HCT116 (cell line): ENCODE data around the gene IARS1. TPM values are rescaled to one million over a fixed set of nuclear protein-coding genes. Genes with fewer than 3 reads are reported as not detected.

Source experiments
- ATAC-seq: fragments of 200-7000 bp; cut with Tn5 transposase; 2 replicates; pipeline ENCODE4 v1.9.1; 2020; ENCODE audit warnings: mild to moderate bottlenecking, moderate library complexity
- BruUV-seq: library from RNA; stranded (reverse); fragments of 400-500 nt; replicated peaks from 2 replicates; lab custom pipeline; 2021; lab: Mats Ljungman, UMichigan
- CTCF ChIA-PET: fragments of 300-600 bp; sonication (Branson Sonifier 250); formaldehyde crosslinking; loops from one replicate; lab custom pipeline; 2021; ENCODE audit warnings: antibody characterized with exemption; lab: Charles Lee
- POLR2A ChIA-PET: fragments of 300-600, 350-600 bp; sonication (Branson Sonifier 250); formaldehyde crosslinking; loops from one replicate; lab custom pipeline; 2021; ENCODE audit warnings: antibody characterized with exemption; lab: Charles Lee
- RAD21 ChIA-PET, 2 experiments: fragments of 300-600 bp; sonication (Branson Sonifier 250); formaldehyde crosslinking; loops; one replicate each; lab custom pipeline; 2023; ENCODE audit warnings: low total read pairs in 2 of 2; ENCODE audit not compliant: uncharacterized antibody in 2 of 2, unreplicated experiment in 2 of 2, low non-redundant PET in 1 of 2; lab: Charles Lee
- DNase-seq: peaks from one replicate; pipeline ENCODE4 v3.0.0-alpha.2; 2010; ENCODE audit warnings: low read depth, low spot score
- H2AFZ ChIP-seq: fragments of 200-600 bp; shearing (Covaris generic), sonication (generic); 2 replicates; pipeline ENCODE4 v1.6.1; 2017; ENCODE audit warnings: low read depth, mixed run types, mixed read lengths, antibody characterized with exemption, low read length; ENCODE audit not compliant: poor library complexity, severe bottlenecking
- H3K27ac ChIP-seq: 2 replicates; pipeline ENCODE4 v1.5.1; 2012; ENCODE audit warnings: low read depth, low read length
- H3K27me3 ChIP-seq: fragments of 200-600 bp; sonication (generic); 2 replicates; pipeline ENCODE4 v1.6.1; 2016; ENCODE audit warnings: mixed run types, low read length, mixed read lengths; ENCODE audit not compliant: insufficient read depth
- H3K36me3 ChIP-seq, 2 experiments: fragments of 200-500 bp in 1 of 2; fragments of 200-600 bp in 1 of 2; sonication (Bioruptor generic) in 1 of 2; sonication (generic) in 1 of 2; 2 replicates each; pipeline versions ENCODE4 v1.5.1 to v1.6.1; 2014 to 2016; ENCODE audit warnings: low read length in 2 of 2, inconsistent platforms in 1 of 2, mixed read lengths in 1 of 2, mixed run types in 1 of 2; ENCODE audit not compliant: insufficient read depth in 2 of 2, control insufficient read depth in 1 of 2
- H3K4me1 ChIP-seq, 2 experiments: fragments of 200-600 bp in 1 of 2; sonication (generic) in 1 of 2; 2 replicates each; pipeline versions ENCODE4 v1.5.1 to v1.6.1; 2012 to 2017; ENCODE audit warnings: low read length in 2 of 2, inconsistent platforms in 1 of 2, mild to moderate bottlenecking in 1 of 2, mixed read lengths in 1 of 2, mixed run types in 1 of 2, moderate library complexity in 1 of 2; ENCODE audit not compliant: insufficient read depth in 2 of 2, control insufficient read depth in 1 of 2
- H3K4me2 ChIP-seq: fragments of 200-600 bp; sonication (generic); 2 replicates; pipeline ENCODE4 v1.6.1; 2017; ENCODE audit warnings: mixed run types, low read length, mixed read lengths
- H3K4me3 ChIP-seq, 2 experiments: fragments of 200-600 bp in 1 of 2; sonication (generic) in 1 of 2; replicated peaks in 1 of 2; 2 replicates each; pipeline ENCODE4 v1.5.1; 2011 to 2016; ENCODE audit warnings: low read length in 2 of 2, control low read depth in 1 of 2, low read depth in 1 of 2, mild to moderate bottlenecking in 1 of 2, mixed read lengths in 1 of 2, mixed run types in 1 of 2
- H3K79me2 ChIP-seq: fragments of 200-600 bp; sonication (generic); 2 replicates; pipeline ENCODE4 v1.6.1; 2017; ENCODE audit warnings: mild to moderate bottlenecking, mixed run types, low read length, moderate library complexity, mixed read lengths; ENCODE audit not compliant: insufficient read depth
- H3K9ac ChIP-seq: fragments of 200-600 bp; sonication (generic); 2 replicates; pipeline ENCODE4 v1.6.1; 2016; ENCODE audit warnings: low read length, mixed read lengths
- H3K9me2 ChIP-seq: fragments of 200-600 bp; sonication (generic), shearing (Covaris generic); 2 replicates; pipeline ENCODE4 v1.6.1; 2017; ENCODE audit warnings: mixed run types, mild to moderate bottlenecking, moderate library complexity; ENCODE audit not compliant: insufficient read depth
- H3K9me3 ChIP-seq, 2 experiments: fragments of 200-500 bp in 1 of 2; fragments of 200-600 bp in 1 of 2; sonication (Bioruptor generic) in 1 of 2; sonication (generic) in 1 of 2; 2 replicates each; pipeline ENCODE4 v1.6.1; 2014 to 2017; ENCODE audit warnings: low read length in 2 of 2, mixed read lengths in 2 of 2, inconsistent platforms in 1 of 2, low read depth in 1 of 2, mild to moderate bottlenecking in 1 of 2, mixed run types in 1 of 2, moderate library complexity in 1 of 2; ENCODE audit not compliant: control insufficient read depth in 1 of 2, insufficient read depth in 1 of 2
- H4K20me1 ChIP-seq: fragments of 200-600 bp; sonication (generic), shearing (Covaris generic); 2 replicates; pipeline ENCODE4 v1.6.1; 2017; ENCODE audit warnings: mixed run types, mild to moderate bottlenecking, moderate library complexity; ENCODE audit not compliant: insufficient read depth
- CBX3 ChIP-seq: IDR thresholded peaks from 2 replicates; pipeline ENCODE4 v1.6.1; 2012; ENCODE audit warnings: low read depth
- EGR1 ChIP-seq: IDR thresholded peaks from 2 replicates; pipeline ENCODE4 v1.6.1; 2012; ENCODE audit warnings: low read depth
- ELF1 ChIP-seq: IDR thresholded peaks from 2 replicates; pipeline ENCODE4 v1.6.1; 2012; ENCODE audit warnings: low read depth, borderline replicate concordance
- EZH2 ChIP-seq: fragments of 200-600 bp; sonication (generic); IDR thresholded peaks from 2 replicates; pipeline ENCODE4 v1.6.1; 2017; ENCODE audit warnings: antibody characterized with exemption, mixed run types
- EZH2phosphoT487 ChIP-seq: fragments of 200-600 bp; IDR thresholded peaks from 2 replicates; pipeline ENCODE4 v1.6.1; 2018; ENCODE audit warnings: antibody characterized with exemption, borderline replicate concordance
- FOSL1 ChIP-seq: IDR thresholded peaks from 2 replicates; pipeline ENCODE4 v1.6.1; 2012; ENCODE audit warnings: low read depth
- JUND ChIP-seq: IDR thresholded peaks from 2 replicates; pipeline ENCODE4 v1.6.1; 2012
- POLR2A ChIP-seq: IDR thresholded peaks from 2 replicates; pipeline ENCODE4 v1.7.0; 2011; ENCODE audit warnings: borderline replicate concordance; ENCODE audit not compliant: insufficient read depth, insufficient read length; ENCODE audit errors: extremely low read depth
- POLR2AphosphoS5 ChIP-seq: IDR thresholded peaks from 2 replicates; pipeline ENCODE4 v1.6.1; 2011; ENCODE audit warnings: mild to moderate bottlenecking, low read depth, low read length, moderate library complexity
- RAD21 ChIP-seq: IDR thresholded peaks from 2 replicates; pipeline ENCODE4 v1.6.1; 2012; ENCODE audit warnings: low read depth, mild to moderate bottlenecking
- SP1 ChIP-seq: IDR thresholded peaks from 2 replicates; pipeline ENCODE4 v1.6.1; 2012; ENCODE audit warnings: low read depth
- SRF ChIP-seq: IDR thresholded peaks from 2 replicates; pipeline ENCODE4 v1.6.1; 2012; ENCODE audit warnings: low read depth
- YY1 ChIP-seq: IDR thresholded peaks from 2 replicates; pipeline ENCODE4 v1.6.1; 2011; ENCODE audit warnings: low read length, low read depth, moderate library complexity, mild to moderate bottlenecking; ENCODE audit not compliant: insufficient replicate concordance; ENCODE audit errors: extremely low read depth
- ZFX ChIP-seq: fragments of 450-650 bp; IDR thresholded peaks from 2 replicates; pipeline ENCODE4 v1.6.1; 2017
- ZNF274 ChIP-seq: fragments of 200-500 bp; sonication (Bioruptor generic); IDR thresholded peaks from 2 replicates; pipeline ENCODE4 v1.6.1; 2014; ENCODE audit warnings: mild to moderate bottlenecking, low read depth, low read length, inconsistent platforms
- intact Hi-C: fragments of 100-400 bp; cut with micrococcal nuclease; formaldehyde crosslinking; loops from 2 replicates; pipeline ENCODE4 v1.10.0; 2022
- total RNA-seq: library from RNA; stranded (reverse); gene quantifications from one replicate; pipeline ENCODE4 v1.2.1, GENCODE V29; 2021; ENCODE audit not compliant: unreplicated experiment
- TF ChIP-seq, protein P1 (sequence below): IDR thresholded peaks from 2 replicates; pipeline ENCODE4 v1.6.1; 2012
- TF ChIP-seq, protein P2 (sequence below): IDR thresholded peaks from 2 replicates; pipeline ENCODE4 v1.6.1; 2012; ENCODE audit warnings: low read depth
- TF ChIP-seq, protein P3 (sequence below): IDR thresholded peaks from 2 replicates; pipeline ENCODE4 v1.6.1; 2011; ENCODE audit warnings: mild to moderate bottlenecking, low read length, moderate library complexity; ENCODE audit not compliant: insufficient replicate concordance; ENCODE audit errors: extremely low read depth
- TF ChIP-seq, protein P4 (sequence below): IDR thresholded peaks from 2 replicates; pipeline ENCODE4 v1.6.1; 2012

Gene IARS1
- total RNA-seq, 1 experiment from 2014 or later = 279 TPM

DNA sequence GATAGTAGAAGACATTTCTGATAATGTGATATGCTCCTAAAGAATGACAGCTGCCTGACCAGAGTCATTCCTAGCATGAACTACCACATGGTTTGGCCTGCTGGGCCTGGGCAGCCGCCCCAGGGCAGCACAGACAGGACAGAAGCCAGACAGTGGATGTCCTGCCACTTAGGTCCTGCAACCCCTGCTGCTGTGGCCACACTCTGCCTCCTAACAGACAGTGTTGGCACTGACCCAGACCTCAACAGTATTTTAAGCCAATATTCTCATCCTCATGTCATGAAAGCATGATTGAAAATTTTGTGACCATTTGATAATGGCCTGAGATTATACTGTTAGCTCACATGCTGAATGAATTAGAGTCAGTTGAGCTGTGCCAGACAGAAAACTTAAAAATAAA is 48.1 kb upstream of the IARS1 start:
- ChIA-PET RAD21 (no interaction called here), CTCF (no interaction called here), POLR2A (no interaction called here)
- H3K4me3 ChIP-seq = no peak overlapping the region
- no peaks in the 10 kb centered on the region for H3K79me2 ChIP-seq
- no peak overlapping the region for H3K9ac ChIP-seq
- H2AFZ ChIP-seq = no peak overlapping the region
- no peak overlapping the region for H3K4me2 ChIP-seq
- H3K9me3 ChIP-seq = peaks cover 0 to 9% of the 10 kb centered on the region in 2 experiments; a peak in 1 of 4 replicates
- H3K27ac ChIP-seq = no peak overlapping the region
- TF ChIP-seq EZH2 (no peak), ZFX (no peak), POLR2AphosphoS5 (no peak), EGR1 (no peak), SRF (no peak), SP1 (no peak), POLR2A (no peak), JUND (no peak), YY1 (no peak), RAD21 (no peak), EZH2phosphoT487 (no peak), ELF1 (no peak), FOSL1 (no peak), ZNF274 (no peak), CBX3 (no peak)
- TF ChIP-seq, protein P1, sequence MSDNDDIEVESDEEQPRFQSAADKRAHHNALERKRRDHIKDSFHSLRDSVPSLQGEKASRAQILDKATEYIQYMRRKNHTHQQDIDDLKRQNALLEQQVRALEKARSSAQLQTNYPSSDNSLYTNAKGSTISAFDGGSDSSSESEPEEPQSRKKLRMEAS = no peak
- TF ChIP-seq, protein P2, sequence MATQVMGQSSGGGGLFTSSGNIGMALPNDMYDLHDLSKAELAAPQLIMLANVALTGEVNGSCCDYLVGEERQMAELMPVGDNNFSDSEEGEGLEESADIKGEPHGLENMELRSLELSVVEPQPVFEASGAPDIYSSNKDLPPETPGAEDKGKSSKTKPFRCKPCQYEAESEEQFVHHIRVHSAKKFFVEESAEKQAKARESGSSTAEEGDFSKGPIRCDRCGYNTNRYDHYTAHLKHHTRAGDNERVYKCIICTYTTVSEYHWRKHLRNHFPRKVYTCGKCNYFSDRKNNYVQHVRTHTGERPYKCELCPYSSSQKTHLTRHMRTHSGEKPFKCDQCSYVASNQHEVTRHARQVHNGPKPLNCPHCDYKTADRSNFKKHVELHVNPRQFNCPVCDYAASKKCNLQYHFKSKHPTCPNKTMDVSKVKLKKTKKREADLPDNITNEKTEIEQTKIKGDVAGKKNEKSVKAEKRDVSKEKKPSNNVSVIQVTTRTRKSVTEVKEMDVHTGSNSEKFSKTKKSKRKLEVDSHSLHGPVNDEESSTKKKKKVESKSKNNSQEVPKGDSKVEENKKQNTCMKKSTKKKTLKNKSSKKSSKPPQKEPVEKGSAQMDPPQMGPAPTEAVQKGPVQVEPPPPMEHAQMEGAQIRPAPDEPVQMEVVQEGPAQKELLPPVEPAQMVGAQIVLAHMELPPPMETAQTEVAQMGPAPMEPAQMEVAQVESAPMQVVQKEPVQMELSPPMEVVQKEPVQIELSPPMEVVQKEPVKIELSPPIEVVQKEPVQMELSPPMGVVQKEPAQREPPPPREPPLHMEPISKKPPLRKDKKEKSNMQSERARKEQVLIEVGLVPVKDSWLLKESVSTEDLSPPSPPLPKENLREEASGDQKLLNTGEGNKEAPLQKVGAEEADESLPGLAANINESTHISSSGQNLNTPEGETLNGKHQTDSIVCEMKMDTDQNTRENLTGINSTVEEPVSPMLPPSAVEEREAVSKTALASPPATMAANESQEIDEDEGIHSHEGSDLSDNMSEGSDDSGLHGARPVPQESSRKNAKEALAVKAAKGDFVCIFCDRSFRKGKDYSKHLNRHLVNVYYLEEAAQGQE = no peak
- TF ChIP-seq, protein P3, sequence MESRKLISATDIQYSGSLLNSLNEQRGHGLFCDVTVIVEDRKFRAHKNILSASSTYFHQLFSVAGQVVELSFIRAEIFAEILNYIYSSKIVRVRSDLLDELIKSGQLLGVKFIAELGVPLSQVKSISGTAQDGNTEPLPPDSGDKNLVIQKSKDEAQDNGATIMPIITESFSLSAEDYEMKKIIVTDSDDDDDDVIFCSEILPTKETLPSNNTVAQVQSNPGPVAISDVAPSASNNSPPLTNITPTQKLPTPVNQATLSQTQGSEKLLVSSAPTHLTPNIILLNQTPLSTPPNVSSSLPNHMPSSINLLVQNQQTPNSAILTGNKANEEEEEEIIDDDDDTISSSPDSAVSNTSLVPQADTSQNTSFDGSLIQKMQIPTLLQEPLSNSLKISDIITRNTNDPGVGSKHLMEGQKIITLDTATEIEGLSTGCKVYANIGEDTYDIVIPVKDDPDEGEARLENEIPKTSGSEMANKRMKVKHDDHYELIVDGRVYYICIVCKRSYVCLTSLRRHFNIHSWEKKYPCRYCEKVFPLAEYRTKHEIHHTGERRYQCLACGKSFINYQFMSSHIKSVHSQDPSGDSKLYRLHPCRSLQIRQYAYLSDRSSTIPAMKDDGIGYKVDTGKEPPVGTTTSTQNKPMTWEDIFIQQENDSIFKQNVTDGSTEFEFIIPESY = no peak
- TF ChIP-seq, protein P4, sequence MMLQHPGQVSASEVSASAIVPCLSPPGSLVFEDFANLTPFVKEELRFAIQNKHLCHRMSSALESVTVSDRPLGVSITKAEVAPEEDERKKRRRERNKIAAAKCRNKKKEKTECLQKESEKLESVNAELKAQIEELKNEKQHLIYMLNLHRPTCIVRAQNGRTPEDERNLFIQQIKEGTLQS = no peak
- peaks cover 0 to 19% of the 10 kb centered on the region in 2 experiments; a peak in 2 of 4 replicates for H3K36me3 ChIP-seq
- ATAC-seq = no peak
- H3K9me2 ChIP-seq = no peaks in the 10 kb centered on the region
- no peaks in the 10 kb centered on the region for H4K20me1 ChIP-seq
- H3K4me1 ChIP-seq = no peaks in the 10 kb centered on the region
- BruUV-seq = no TSS peak
- DNase-seq = no peak
- no peaks in the 10 kb centered on the region for H3K27me3 ChIP-seq
- intact Hi-C loops = no loop called here
